SK-N-SH treated with all-trans-retinoic acid at 6 μM for 48 hours (cell line): Measurements from ENCODE around the gene OCEL1.

Source experiments
- ARNTL ChIP-seq: fragments of 450-650 bp; formaldehyde crosslinking; IDR thresholded peaks from 2 replicates; pipeline ENCODE4 v1.5.0; 2020; ENCODE audit warnings: low read depth, mild to moderate bottlenecking, moderate library complexity, borderline replicate concordance
- BACH2 ChIP-seq: fragments of 250-450 bp; sonication (Bioruptor Pico); IDR thresholded peaks from 2 replicates; pipeline ENCODE4 v1.9.0; 2021; ENCODE audit warnings: mild to moderate bottlenecking, borderline replicate concordance
- CSRNP3 ChIP-seq: fragments of 250-450 bp; sonication (Bioruptor Pico); IDR thresholded peaks from 2 replicates; pipeline ENCODE4 v1.5.1; 2021; ENCODE audit warnings: mild to moderate bottlenecking, moderate library complexity
- ESRRG ChIP-seq: fragments of 250-450 bp; sonication (Bioruptor Pico); IDR thresholded peaks from 2 replicates; pipeline ENCODE4 v1.6.1; 2021; ENCODE audit warnings: mild to moderate bottlenecking
- GLIS3 ChIP-seq: fragments of 250-450 bp; sonication (Bioruptor Pico); IDR thresholded peaks from 2 replicates; pipeline ENCODE4 v1.5.0; 2020; ENCODE audit warnings: mild to moderate bottlenecking, moderate library complexity
- PPARA ChIP-seq: fragments of 250-450 bp; sonication (Bioruptor Pico); IDR thresholded peaks from 2 replicates; pipeline ENCODE4 v1.5.0; 2020; ENCODE audit warnings: mild to moderate bottlenecking, borderline replicate concordance
- ZC3H10 ChIP-seq: fragments of 250-450 bp; sonication (Bioruptor Pico); IDR thresholded peaks from 2 replicates; pipeline ENCODE4 v1.5.1; 2021; ENCODE audit warnings: mild to moderate bottlenecking, moderate library complexity
- ZFP3 ChIP-seq: fragments of 250-450 bp; sonication (Bioruptor Pico); IDR thresholded peaks from 2 replicates; pipeline ENCODE4 v1.5.0; 2020; ENCODE audit warnings: mild to moderate bottlenecking, moderate library complexity
- ZNF70 ChIP-seq: fragments of 450-650 bp; formaldehyde crosslinking; IDR thresholded peaks from 2 replicates; pipeline ENCODE4 v1.5.0; 2020; ENCODE audit warnings: mild to moderate bottlenecking, moderate library complexity
- ZNF8 ChIP-seq: fragments of 450-650 bp; formaldehyde crosslinking; IDR thresholded peaks from 2 replicates; pipeline ENCODE4 v1.5.0; 2020; ENCODE audit warnings: mild to moderate bottlenecking, moderate library complexity

- TF ChIP-seq ZNF8 (no peak), ESRRG (no peak), PPARA (CRISPR knock-in tag) (no peak), ARNTL (CRISPR knock-in tag) (no peak), ZFP3 (CRISPR knock-in tag) (no peak), GLIS3 (CRISPR knock-in tag) (no peak), ZC3H10 (CRISPR knock-in tag) (no peak), BACH2 (CRISPR knock-in tag) (no peak), CSRNP3 (CRISPR knock-in tag) (0 out of 2 replicates have a peak, but pooled peaks have one; percentile 16), ZNF70 (CRISPR knock-in tag) (no peak)
Measured at GRCh38 chr19:17246681-17247425, 20.8 kb downstream of the OCEL1 start.
